Activated CD8-positive, alpha-beta memory T cell treated with anti-CD3 and anti-CD28 coated beads for 48 hours (primary cell): ENCODE measurements around the gene GJB4.
A peak's percentile ranks its signal among the peaks of the same experiment; 100 is the strongest.

Experiments used
- DNase-seq, 3 experiments: peaks; one replicate each; pipeline ENCODE4 v3.0.0-alpha.2; 2020; ENCODE audit warnings: low read depth in 2 of 3, low spot score in 2 of 3

The GJB4 gene

DNA sequence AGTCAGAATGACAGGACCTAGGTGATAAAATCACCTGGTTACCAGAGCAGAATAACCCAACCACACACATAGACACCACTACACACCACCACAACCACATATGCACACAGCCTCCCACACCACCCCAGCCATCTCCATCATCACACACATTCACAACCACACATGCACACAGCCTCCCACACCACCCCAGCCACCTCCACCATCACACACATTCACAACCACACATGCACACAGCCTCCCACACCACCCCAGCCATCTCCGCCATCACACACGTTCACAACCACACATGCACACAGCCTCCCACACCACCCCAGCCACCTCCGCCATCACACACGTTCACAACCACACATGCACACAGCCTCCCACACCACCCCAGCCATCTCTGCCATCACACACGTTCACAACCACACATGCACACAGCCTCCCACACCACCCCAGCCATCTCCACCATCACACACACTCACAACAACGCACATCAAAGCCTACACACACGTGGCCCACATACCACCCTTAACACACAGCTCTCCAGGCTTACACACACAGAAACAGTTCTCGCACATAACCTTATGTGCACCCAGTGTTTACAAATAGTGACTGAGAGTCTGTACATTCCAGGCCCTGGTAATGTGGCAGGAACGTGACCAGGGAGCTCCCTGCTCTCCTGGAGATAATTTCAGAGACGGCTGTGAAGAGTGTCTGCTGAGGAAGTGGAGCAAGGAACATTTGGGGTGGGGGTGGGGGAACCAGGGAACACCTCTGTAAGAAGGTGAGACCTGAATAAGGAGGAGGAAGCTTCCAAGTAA lies 18.2 kb downstream of the GJB4 start:
- no peak for DNase-seq

GRCh38 chr1:34778381-34778780 lies 18.8 kb downstream of the GJB4 start:
- no peak for DNase-seq

DNA sequence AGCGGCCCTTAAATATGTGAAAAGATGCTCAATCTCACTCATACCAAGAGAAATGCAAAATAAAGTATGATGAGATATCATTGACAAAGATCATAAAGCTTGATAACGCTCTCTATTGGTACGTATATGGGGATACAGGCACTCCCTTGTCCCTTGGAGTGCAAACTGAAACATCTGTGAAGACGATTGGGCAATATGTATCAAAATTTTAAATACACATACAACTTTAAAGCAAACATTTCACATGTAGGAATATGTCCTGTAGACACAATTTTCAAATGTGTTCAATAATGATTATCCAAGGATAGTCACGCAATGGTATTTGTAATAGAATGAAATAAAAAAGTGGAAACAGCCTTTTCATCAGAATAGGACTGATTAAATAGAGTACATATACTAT lies 19.5 kb downstream of the GJB4 start:
- no peak for DNase-seq

DNA sequence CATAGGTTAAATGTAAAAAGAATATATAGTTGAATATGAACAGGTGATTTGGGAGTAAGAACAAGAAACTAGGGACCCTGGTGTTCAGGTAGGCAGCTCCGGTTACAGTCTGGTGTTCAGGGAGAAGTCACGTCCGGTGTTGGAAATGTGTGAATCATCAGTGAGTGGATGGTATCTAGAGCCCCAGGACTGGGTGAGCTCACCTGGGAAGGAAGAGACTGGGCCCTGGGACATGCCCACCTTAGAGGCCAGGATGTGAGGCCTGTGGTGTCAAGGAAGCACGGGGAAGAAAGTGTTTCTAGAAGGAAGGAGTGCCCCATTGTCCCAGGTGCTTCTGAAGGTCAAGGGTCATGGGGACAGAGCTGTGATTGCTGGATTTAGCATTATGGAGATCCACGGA lies 20.0 kb downstream of the GJB4 start:
- no peak for DNase-seq

DNA sequence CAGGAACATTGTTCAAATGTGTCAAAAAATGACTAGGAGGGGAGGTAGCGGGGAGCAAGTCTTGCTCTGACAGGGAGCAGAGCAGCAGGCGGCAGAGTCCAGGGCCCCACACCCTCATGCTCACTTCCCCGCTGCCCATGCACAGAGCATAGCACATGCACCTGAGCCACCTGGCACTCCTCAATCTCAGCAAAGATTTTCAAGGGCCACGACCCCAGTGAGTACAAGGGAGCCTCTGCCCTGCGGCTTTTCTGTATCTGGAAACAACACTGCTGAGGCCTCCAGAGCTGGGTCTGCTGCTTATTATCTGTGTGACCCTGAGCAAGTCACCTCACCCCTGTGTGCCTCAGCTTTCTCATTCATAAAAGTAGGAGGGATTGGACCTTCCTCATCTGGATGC lies 20.4 kb downstream of the GJB4 start:
- no peak for DNase-seq

GRCh38 chr1:34780528-34780927 lies 21.0 kb downstream of the GJB4 start:
- DNase-seq = no peak

GRCh38 chr1:34781071-34781843 lies 21.7 kb downstream of the GJB4 start, which contains the start of gene GJB3:
GJB3 (plus strand) TSS chr1:34781214; CDS start chr1:34784763, 3,549 bp downstream.
- DNase-seq = no peak

DNA sequence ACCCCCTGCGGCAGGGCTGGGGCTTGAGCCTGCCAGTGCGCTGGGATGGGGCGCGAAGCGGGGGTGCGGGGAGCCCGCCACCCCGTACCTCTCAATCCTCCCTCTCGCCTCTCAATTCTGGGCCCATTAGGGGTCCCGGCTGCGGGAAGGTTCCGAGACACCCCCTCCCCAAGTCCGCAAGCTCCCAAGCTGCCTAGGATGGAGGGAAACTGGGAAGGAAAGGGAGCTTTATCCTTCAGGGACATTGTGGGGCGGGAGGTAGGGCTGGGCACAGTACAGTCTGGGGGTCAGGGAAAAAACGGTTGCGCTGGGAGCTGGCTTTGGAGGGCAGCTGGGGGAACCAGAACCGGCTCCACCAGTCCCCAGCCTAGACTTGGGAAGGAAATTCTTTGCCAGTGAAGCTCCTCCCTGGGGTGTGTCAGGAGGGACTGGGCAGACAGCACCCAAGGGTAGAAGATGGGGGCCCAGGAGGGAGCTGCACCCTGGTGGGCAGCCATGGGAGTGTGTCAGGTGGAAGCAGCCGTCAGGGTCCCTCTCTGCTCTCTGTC lies 22.4 kb downstream of the GJB4 start:
- DNase-seq = no peak

- no peak for DNase-seq
Measured at GRCh38 chr1:34784751-34785221, 25.2 kb downstream of the GJB4 start.

DNA sequence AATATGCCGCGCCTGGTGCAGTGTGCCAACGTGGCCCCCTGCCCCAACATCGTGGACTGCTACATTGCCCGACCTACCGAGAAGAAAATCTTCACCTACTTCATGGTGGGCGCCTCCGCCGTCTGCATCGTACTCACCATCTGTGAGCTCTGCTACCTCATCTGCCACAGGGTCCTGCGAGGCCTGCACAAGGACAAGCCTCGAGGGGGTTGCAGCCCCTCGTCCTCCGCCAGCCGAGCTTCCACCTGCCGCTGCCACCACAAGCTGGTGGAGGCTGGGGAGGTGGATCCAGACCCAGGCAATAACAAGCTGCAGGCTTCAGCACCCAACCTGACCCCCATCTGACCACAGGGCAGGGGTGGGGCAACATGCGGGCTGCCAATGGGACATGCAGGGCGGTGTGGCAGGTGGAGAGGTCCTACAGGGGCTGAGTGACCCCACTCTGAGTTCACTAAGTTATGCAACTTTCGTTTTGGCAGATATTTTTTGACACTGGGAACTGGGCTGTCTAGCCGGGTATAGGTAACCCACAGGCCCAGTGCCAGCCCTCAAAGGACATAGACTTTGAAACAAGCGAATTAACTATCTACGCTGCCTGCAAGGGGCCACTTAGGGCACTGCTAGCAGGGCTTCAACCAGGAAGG lies 25.8 kb downstream of the GJB4 start:
- DNase-seq = no peak

DNA sequence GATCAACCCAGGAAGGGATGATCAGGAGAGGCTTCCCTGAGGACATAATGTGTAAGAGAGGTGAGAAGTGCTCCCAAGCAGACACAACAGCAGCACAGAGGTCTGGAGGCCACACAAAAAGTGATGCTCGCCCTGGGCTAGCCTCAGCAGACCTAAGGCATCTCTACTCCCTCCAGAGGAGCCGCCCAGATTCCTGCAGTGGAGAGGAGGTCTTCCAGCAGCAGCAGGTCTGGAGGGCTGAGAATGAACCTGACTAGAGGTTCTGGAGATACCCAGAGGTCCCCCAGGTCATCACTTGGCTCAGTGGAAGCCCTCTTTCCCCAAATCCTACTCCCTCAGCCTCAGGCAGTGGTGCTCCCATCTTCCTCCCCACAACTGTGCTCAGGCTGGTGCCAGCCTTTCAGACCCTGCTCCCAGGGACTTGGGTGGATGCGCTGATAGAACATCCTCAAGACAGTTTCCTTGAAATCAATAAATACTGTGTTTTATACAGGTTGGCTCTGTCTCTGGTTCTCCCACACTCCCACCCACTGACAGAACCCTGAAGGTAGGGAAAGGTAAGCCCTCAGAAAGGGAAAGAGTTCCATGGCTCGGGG lies 26.4 kb downstream of the GJB4 start:
- DNase-seq = no peak

GRCh38 chr1:34786521-34787325 lies 27.2 kb downstream of the GJB4 start:
- peak in 2 of 3 experiments; percentile 19 to 42 for DNase-seq

DNA sequence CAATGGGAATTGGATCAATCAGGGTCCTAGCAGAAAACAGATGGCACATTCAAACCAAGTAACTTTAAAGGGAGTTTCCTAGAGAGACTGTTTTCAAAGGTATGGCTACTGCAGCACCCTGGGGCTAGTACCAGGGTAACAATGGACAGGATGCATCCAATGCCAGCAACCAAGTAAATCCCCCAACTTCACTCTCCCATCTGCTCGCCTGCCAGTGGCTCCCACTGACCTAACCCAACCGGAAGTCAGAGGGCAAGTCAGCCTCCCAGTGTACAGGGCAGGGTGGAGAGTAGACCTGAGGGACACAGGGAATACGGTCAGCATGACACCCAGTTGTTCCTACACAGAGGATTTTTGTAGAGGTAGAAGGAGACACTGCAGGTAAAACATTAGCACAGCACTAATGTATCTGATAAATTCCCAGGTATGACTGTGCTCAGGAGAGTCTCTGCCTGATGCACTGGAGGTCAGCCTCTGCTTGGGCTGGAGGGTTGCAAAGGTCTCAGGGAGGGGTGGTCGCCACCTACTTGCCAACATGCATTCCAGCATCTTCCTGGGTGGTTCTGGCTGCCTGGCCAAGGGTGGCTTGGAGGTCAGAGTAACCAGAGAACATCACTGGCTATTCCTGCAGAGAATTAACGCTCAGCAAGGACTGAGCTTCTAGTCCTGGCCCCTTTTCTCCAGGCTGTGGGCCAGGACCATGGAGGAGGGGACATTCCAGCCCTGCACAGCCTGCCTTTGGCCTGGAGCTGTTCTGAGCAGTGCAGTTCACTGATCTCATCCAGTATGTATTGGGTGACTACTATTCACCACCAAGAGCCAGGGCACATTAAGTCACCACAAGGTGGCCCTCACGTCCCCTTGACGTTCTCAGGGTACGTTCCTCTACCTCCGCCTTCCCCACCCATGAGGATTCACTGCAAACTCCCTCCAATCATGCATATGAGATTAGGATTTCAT lies 28.2 kb downstream of the GJB4 start:
- DNase-seq = no peak

DNA sequence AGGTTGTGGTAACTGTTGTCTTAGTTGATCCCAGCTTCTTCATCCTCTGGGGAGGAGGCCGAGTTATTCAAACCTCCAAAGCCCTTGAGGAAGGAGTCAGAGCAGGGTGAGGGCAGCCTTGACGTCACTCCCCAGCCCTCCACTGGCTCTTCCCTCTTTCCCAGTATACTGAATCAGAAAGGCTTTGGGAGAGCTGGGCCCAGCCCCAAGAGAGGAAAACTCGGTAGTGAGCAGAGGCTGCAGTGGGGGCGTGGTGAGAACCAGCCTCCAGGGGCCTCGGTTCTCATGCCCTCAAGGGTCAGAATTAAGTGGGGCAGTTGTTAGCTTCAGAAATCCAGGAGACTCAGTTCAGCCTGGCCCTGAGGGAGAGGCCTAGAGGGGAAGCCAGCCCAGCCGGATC lies 31.4 kb downstream of the GJB4 start:
- DNase-seq = no peak

- DNase-seq = no peak
Measured at GRCh38 chr1:34792424-34792823, 32.9 kb downstream of the GJB4 start.

DNA sequence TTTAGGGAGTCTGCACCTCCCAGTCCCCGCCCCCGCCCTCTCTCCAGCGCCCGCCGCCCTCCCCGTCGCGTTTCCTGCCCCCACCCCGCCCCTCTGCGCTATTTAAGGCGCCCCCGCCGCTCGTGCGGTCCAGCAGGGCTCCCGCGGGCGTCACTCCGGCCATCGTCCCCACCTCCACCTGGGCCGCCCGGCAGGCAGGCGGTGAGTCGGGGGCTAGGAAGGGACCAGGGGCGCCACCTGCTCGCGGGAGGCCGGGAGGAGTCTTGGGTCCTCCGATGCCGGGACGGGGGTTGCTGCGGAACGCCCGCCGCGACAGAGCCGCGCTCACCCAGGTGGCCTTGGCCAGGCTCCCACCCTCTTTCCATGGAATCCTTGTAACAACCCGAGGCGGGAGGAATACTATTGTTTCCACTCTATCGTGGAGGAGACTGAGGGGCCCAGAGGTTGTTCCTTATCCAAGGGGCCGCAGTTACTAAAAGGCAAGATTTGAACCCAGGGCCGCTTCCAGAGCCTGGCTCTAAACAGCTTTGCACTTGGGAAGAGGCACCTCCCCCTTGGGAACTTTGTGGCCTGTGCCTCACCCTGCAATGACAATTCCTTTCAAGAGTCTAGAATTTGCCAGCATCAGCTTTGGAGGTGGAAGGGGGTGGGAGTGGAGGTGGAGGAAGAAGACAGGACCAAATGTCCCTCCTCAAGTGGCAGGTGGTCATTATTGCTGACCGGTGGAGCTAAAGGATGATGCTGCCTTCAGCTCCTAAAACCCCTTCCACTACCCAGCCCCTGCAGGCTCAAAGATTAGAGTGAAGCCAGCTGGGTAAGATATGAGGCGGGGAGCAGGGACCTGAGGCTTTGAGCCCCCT lies 33.6 kb downstream of the GJB4 start, which contains the start of gene GJA4:
TSS of gene GJA4 (plus strand) at position 132 of the 860 bp plus-strand sequence. CDS start 1,215 bp downstream, outside the sequence.
- DNase-seq = no peak

GRCh38 chr1:34794001-34794789 lies 34.7 kb downstream of the GJB4 start:
- DNase-seq = no peak
